ENCODE measurements around the gene DES. TPM values are rescaled to one million over a fixed set of nuclear protein-coding genes. Genes with fewer than 3 reads are reported as not detected.

Gene DES
- total and polyA plus RNA-seq, 4 donors, result 22.5 to 314 (median 213) TPM

DNA sequence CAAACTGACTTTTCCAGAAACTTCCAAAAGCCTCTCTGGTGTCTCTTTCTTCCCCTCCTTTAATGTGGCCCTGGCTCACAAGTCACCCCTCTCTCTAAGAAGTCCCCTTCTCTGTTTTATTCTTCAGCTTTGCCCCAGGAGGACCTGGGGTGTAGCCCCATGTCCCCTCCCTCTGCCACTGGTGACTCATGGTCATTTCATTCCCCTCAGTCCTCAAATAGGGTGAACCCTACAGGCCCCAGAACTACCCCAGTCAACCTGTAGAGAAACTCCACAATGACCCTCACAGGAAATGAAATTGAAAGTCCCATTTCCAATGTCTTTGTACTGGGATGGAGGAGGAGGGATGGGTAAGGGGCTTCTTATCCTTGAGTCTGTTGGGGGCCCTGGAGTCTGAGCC lies 10.3 kb downstream of the DES start:
- Histone ChIP-seq H3K27me3 (ENCODE audit: control insufficient read depth in 1 of 2, insufficient read depth in 2 of 2, low read length in 1 of 2) (no peaks in the 10 kb centered on the region), H3K27ac (ENCODE audit: low read depth in 1 of 2, low read length in 2 of 2) (no peak overlapping the region), H3K4me1 (ENCODE audit: control insufficient read depth in 1 of 2, insufficient read depth in 2 of 2, low read length in 2 of 2) (no peaks in the 10 kb centered on the region), H3K36me3 (ENCODE audit: control insufficient read depth in 1 of 2, insufficient read depth in 2 of 2, low read length in 1 of 2) (no peaks in the 10 kb centered on the region), H3K9me3 (ENCODE audit: control insufficient read depth, low read length) (no peaks in the 10 kb centered on the region), H3K4me3 (ENCODE audit: low read length in 2 of 2) (no peak overlapping the region)
- DNase-seq, result peak in 1 of 2 donors; percentile 19
- intact Hi-C loops (cut with DNase I), result no loop called here
- no peak for ATAC-seq (ENCODE audit: low FRiP score)

DNA sequence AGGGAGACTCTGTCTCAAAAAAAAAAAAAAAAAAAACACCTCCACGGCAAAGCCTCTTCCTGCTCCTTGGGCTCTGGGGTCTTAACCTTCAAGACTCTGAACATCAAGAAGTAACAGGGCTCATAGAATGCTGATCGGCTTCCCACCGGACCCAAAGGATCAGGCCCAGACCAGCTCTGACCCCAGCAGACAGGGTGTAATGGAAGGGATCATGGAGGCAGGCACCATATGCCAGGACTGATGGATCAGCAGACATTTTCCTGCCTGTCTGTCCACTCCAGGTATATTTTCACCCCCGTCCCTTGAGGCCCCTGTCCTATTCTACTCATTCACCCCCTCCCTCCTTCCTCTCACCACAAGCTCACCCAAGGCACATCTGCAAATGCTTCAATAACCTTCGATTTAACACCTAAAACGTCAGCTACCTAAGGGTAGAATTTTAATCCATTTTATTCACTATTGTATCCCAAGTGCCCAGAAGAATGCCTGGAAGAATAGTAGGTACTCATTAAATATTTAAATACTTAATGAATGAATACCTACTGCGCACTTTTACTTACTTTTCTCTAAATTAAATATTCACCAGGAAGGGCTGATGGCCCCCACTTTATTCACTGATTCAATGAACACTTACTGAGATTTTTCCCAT lies 11.9 kb downstream of the DES start:
- Histone ChIP-seq H3K27ac (ENCODE audit: low read depth in 1 of 2, low read length in 2 of 2) (peak overlapping the region; percentile 12 to 69), H3K36me3 (ENCODE audit: control insufficient read depth in 1 of 2, insufficient read depth in 2 of 2, low read length in 1 of 2) (no peaks in the 10 kb centered on the region), H3K4me1 (ENCODE audit: control insufficient read depth in 1 of 2, insufficient read depth in 2 of 2, low read length in 2 of 2) (no peaks in the 10 kb centered on the region), H3K9me3 (ENCODE audit: control insufficient read depth, low read length) (no peaks in the 10 kb centered on the region), H3K27me3 (ENCODE audit: control insufficient read depth in 1 of 2, insufficient read depth in 2 of 2, low read length in 1 of 2) (no peaks in the 10 kb centered on the region), H3K4me3 (ENCODE audit: low read length in 2 of 2) (no peak overlapping the region)
- WGBS, 2 donors, result 92 to 94% methylated on average over 7 of the region's 7 CpGs
- no peak for ATAC-seq (ENCODE audit: low FRiP score)
- intact Hi-C loops (cut with DNase I), result no loop called here
- DNase-seq, result peak in 1 of 2 donors; percentile 7

DNA sequence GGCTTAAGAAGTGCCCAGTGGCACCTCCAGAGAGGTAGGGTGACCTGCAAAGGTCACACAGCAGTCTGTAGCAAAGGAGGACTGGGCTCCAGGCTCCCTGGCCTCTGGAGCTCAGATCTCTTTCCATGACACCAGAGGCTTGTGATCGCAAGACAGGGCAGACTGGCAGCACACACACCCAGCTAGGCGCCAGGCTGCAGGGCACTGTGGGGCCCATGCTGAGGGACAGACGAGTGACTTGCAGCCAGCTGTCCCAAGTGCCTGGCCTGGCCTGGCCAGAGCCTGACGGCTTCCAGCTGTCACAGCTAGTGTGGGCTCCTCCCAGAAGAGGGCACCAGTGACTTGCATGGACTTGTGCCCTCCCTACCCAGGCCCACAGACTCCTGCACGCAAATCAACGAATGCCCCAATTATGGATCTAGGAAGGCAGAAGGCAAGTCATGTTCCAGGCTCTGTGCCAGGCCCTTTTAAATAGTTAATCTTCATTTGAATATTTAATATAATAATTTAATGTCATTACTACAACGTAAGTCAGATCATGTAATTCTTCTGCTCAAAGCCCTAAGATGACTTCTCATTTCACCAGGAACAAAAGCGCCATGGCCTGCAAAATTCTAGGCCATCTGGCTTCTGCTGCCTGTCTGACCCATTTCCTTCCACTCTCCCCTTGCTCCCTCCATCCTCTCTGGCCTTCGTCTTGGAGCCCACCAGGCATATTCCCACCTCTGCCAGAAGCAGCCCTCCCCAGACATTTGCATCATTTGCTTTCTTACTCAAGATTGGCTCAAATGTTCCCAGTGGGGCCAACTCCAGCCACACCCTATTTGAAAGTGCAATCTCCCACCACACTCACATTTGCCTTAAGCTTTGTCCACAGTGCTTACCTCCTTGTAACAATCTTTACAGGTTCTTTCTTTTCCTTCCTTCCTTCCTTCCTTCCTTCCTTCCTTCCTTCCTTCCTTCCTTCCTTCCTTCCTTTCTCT lies 12.7 kb downstream of the DES start:
- 13 to 15% methylated on average over 9 of the region's 9 CpGs for WGBS, 2 donors
- H3K4me3 ChIP-seq (ENCODE audit: low read length in 2 of 2), result no peak overlapping the region
- H3K9me3 ChIP-seq (ENCODE audit: control insufficient read depth, low read length), result no peaks in the 10 kb centered on the region
- intact Hi-C loops (cut with DNase I), result no loop called here
- no peaks in the 10 kb centered on the region for H3K27me3 ChIP-seq (ENCODE audit: control insufficient read depth in 1 of 2, insufficient read depth in 2 of 2, low read length in 1 of 2)
- DNase-seq (peak in 1 of 2 donors; percentile 81), ATAC-seq (ENCODE audit: low FRiP score) (peak; percentile 79)
- H3K36me3 ChIP-seq (ENCODE audit: control insufficient read depth in 1 of 2, insufficient read depth in 2 of 2, low read length in 1 of 2), result no peaks in the 10 kb centered on the region
- peak overlapping the region; percentile 12 to 69 for H3K27ac ChIP-seq (ENCODE audit: low read depth in 1 of 2, low read length in 2 of 2)
- H3K4me1 ChIP-seq (ENCODE audit: control insufficient read depth in 1 of 2, insufficient read depth in 2 of 2, low read length in 2 of 2), result no peaks in the 10 kb centered on the region

DNA sequence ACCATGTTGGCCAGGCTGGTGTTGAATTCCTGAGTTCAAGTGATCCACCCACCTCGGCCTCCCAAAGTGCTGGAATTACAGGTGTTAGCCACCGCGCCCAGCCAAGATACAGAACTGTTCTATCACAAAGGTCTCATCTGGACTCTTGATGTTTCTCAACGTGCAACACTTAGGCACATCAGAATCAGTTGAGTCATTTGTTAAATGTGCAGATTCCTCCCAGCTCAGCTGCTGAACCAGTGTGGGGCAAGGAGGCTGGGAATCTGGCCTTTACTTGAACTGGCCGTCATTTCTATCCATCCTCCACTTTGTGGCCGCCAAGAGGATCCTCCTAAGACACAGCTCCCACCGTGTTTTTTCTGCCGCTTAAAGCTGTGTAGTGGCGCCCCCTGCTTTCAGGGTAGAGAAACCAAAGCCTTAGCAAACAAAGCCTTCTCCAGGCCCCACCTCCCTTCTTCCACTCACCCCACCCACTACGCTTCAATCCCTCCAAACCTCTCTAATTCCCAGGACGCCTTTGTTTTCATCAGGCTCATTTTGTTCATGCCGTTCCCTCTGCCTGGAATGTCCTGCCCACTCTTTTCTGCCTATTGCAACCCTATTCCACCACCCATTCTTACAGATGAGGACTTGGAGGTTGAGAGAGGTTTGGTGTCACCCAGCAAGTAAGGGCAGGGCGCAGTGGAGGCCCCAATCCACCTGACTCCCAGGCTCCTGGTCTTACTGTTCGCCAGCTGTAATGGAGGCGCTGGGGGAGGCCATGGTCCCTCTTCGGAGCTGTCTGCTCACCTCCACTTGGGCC lies 15.7 kb downstream of the DES start:
- 81 to 84% methylated on average over 16 of the region's 16 CpGs for WGBS, 2 donors
- Histone ChIP-seq H3K36me3 (ENCODE audit: control insufficient read depth in 1 of 2, insufficient read depth in 2 of 2, low read length in 1 of 2) (no peaks in the 10 kb centered on the region), H3K27ac (ENCODE audit: low read depth in 1 of 2, low read length in 2 of 2) (peak overlapping the region in 1 of 2 donors; percentile 54), H3K4me1 (ENCODE audit: control insufficient read depth in 1 of 2, insufficient read depth in 2 of 2, low read length in 2 of 2) (peaks cover 0 to 4% of the 10 kb centered on the region in 2 donors), H3K9me3 (ENCODE audit: control insufficient read depth, low read length) (no peaks in the 10 kb centered on the region), H3K4me3 (ENCODE audit: low read length in 2 of 2) (no peak overlapping the region), H3K27me3 (ENCODE audit: control insufficient read depth in 1 of 2, insufficient read depth in 2 of 2, low read length in 1 of 2) (no peaks in the 10 kb centered on the region)
- intact Hi-C loops (cut with DNase I), result no loop called here
- ATAC-seq (ENCODE audit: low FRiP score) (peak; percentile 2), DNase-seq (peak in 1 of 2 donors; percentile 75)

DNA sequence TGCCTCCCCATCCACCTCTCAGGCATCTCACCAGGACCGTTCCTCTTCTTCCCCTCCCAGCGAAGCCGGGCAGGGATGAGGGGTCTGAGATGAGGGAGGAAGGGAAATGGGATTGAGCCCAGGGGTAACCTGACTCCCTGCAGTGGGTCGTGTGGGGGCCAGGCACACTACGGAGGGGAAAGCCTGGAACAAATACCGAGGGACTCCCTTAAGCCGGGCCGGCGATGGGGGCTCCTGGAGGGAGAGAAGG lies 16.2 kb downstream of the DES start:
- no peak for DNase-seq
- Histone ChIP-seq H3K27me3 (ENCODE audit: control insufficient read depth in 1 of 2, insufficient read depth in 2 of 2, low read length in 1 of 2) (no peaks in the 10 kb centered on the region), H3K27ac (ENCODE audit: low read depth in 1 of 2, low read length in 2 of 2) (peak overlapping the region in 1 of 2 donors; percentile 54), H3K4me1 (ENCODE audit: control insufficient read depth in 1 of 2, insufficient read depth in 2 of 2, low read length in 2 of 2) (peaks cover 0 to 4% of the 10 kb centered on the region in 2 donors), H3K9me3 (ENCODE audit: control insufficient read depth, low read length) (no peaks in the 10 kb centered on the region), H3K36me3 (ENCODE audit: control insufficient read depth in 1 of 2, insufficient read depth in 2 of 2, low read length in 1 of 2) (no peaks in the 10 kb centered on the region), H3K4me3 (ENCODE audit: low read length in 2 of 2) (no peak overlapping the region)
- intact Hi-C loops (cut with DNase I), result no loop called here
- 55 to 66% methylated on average over 8 to 9 of the region's 9 CpGs for WGBS, 2 donors
- no peak for ATAC-seq (ENCODE audit: low FRiP score)

DNA sequence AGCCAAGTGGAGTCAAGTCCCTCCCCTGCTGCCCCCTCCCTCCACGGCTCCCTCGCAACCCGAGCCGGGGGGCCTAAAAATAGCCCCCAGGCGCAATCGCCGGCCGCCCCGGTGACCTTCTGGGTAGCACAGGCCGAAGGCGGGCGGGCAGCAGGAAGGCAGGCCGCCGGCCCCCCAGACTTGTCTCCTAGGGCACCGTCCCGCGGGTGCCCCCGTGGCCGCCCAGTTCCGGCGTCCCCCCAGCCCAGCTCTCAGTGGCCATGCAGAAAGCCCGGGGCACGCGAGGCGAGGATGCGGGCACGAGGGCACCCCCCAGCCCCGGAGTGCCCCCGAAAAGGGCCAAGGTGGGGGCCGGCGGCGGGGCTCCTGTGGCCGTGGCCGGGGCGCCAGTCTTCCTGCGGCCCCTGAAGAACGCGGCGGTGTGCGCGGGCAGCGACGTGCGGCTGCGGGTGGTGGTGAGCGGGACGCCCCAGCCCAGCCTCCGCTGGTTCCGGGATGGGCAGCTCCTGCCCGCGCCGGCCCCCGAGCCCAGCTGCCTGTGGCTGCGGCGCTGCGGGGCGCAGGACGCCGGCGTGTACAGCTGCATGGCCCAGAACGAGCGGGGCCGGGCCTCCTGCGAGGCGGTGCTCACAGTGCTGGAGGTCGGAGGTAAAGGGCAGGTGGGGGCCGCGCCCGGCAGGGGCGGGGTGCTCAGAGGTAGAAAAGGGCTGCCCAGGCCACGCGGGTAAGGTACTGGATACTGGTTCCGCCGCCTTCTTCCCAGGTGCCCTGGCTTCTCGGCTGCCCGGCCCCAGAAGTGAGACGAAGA lies 16.7 kb downstream of the DES start, which contains the start of gene SPEG:
TSS of gene SPEG (plus strand) at position 126 of the 808 bp plus-strand sequence. CDS start at position 261, 135 bp downstream.
- H3K4me3 ChIP-seq (ENCODE audit: low read length in 2 of 2), result no peak within 1 kb of the TSS
- intact Hi-C loops (cut with DNase I), result no loop called here
- peak within 1 kb of the TSS in 1 of 2 donors; percentile 54 for H3K27ac ChIP-seq (ENCODE audit: low read depth in 1 of 2, low read length in 2 of 2)
- no peaks in the 10 kb centered on the region for H3K9me3 ChIP-seq (ENCODE audit: control insufficient read depth, low read length)
- no peaks in the 10 kb centered on the region for H3K27me3 ChIP-seq (ENCODE audit: control insufficient read depth in 1 of 2, insufficient read depth in 2 of 2, low read length in 1 of 2)
- ATAC-seq (ENCODE audit: low FRiP score) (no peak), DNase-seq (peak in 1 of 2 donors; percentile 79)
- no peaks in the 10 kb centered on the region for H3K36me3 ChIP-seq (ENCODE audit: control insufficient read depth in 1 of 2, insufficient read depth in 2 of 2, low read length in 1 of 2)
- WGBS, 2 donors, result 21% methylated on average over 65 to 77 of the region's 77 CpGs
- H3K4me1 ChIP-seq (ENCODE audit: control insufficient read depth in 1 of 2, insufficient read depth in 2 of 2, low read length in 2 of 2), result peaks cover 0 to 4% of the 10 kb centered on the region in 2 donors

DNA sequence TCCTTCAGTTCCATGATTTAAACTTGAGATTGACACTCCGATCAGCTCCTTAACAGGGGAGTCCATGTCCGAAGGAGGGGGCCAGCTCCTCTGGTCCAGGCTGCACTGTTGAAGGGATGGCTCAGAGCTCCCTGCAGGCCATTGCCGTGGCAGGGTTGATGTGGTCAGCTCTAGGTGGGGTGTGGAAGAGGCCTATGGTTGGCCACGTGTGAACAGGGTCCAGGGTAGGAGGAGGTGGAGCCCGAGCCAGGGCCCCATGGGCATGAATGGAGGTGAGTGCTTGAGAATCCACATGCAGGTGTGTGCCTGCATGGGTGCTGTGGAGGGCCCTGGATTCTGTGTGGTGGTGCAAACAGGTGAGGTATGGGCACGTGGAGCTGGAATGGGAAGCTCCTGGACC lies 17.5 kb downstream of the DES start:
- H3K27me3 ChIP-seq (ENCODE audit: control insufficient read depth in 1 of 2, insufficient read depth in 2 of 2, low read length in 1 of 2), result no peaks in the 10 kb centered on the region
- peaks cover 0 to 4% of the 10 kb centered on the region in 2 donors for H3K4me1 ChIP-seq (ENCODE audit: control insufficient read depth in 1 of 2, insufficient read depth in 2 of 2, low read length in 2 of 2)
- intact Hi-C loops (cut with DNase I), result no loop called here
- no peaks in the 10 kb centered on the region for H3K36me3 ChIP-seq (ENCODE audit: control insufficient read depth in 1 of 2, insufficient read depth in 2 of 2, low read length in 1 of 2)
- H3K27ac ChIP-seq (ENCODE audit: low read depth in 1 of 2, low read length in 2 of 2), result no peak overlapping the region
- DNase-seq (peak in 1 of 2 donors; percentile 55), ATAC-seq (ENCODE audit: low FRiP score) (peak; percentile 33)
- H3K9me3 ChIP-seq (ENCODE audit: control insufficient read depth, low read length), result no peaks in the 10 kb centered on the region
- 93 to 94% methylated on average over 6 of the region's 6 CpGs for WGBS, 2 donors
- H3K4me3 ChIP-seq (ENCODE audit: low read length in 2 of 2), result no peak overlapping the region

DNA sequence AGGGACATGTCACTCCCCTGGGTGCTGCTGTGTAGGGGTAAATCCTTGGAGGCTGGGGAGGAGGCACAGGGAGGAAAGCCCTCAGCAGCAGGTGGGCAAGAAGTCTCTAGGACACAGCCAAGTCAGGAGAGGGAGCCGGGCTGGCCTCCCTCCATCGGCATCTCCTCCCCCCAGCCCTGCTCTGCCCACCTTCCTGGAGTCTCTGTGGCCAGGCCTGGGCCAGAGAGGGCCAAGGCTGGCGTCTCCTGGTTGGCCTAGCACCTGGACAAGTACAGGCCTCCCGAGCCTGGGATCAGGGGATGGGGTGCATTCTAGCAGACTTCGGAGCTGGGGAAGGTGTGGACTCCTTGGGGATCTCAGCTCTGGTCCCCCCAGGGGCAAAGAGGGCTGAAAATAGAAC lies 18.3 kb downstream of the DES start:
- WGBS, 2 donors, result 87 to 91% methylated on average over 5 of the region's 5 CpGs
- Histone ChIP-seq H3K4me1 (ENCODE audit: control insufficient read depth in 1 of 2, insufficient read depth in 2 of 2, low read length in 2 of 2) (peaks cover 0 to 4% of the 10 kb centered on the region in 2 donors), H3K27me3 (ENCODE audit: control insufficient read depth in 1 of 2, insufficient read depth in 2 of 2, low read length in 1 of 2) (no peaks in the 10 kb centered on the region), H3K36me3 (ENCODE audit: control insufficient read depth in 1 of 2, insufficient read depth in 2 of 2, low read length in 1 of 2) (no peaks in the 10 kb centered on the region), H3K27ac (ENCODE audit: low read depth in 1 of 2, low read length in 2 of 2) (no peak overlapping the region), H3K4me3 (ENCODE audit: low read length in 2 of 2) (no peak overlapping the region), H3K9me3 (ENCODE audit: control insufficient read depth, low read length) (no peaks in the 10 kb centered on the region)
- ATAC-seq (ENCODE audit: low FRiP score) (no peak), DNase-seq (peak in 1 of 2 donors; percentile 59)
- intact Hi-C loops (cut with DNase I), result no loop called here
